Lower lobe of right lung (tissue), 2 donors: ENCODE measurements around the gene AHCYL1. TPM values are rescaled to one million over a fixed set of nuclear protein-coding genes. Genes with fewer than 3 reads are reported as not detected.

ENCODE experiments used
- ATAC-seq, 2 donors: fragments of 200-7000 bp; cut with Tn5 transposase; one replicate each; pipeline ENCODE4 v1.9.1; 2020 to 2022; ENCODE audit warnings: mild to moderate bottlenecking in 2 of 2, moderate library complexity in 2 of 2
- DNase-seq: peaks from one replicate; pipeline ENCODE4 v3.0.0-alpha.2; 2020
- H3K27ac ChIP-seq: fragments of 200-600 bp; one replicate; pipeline ENCODE4 v1.8.0; 2022
- H3K27me3 ChIP-seq: fragments of 200-600 bp; one replicate; pipeline ENCODE4 v1.8.0; 2022; ENCODE audit warnings: low read depth
- H3K36me3 ChIP-seq: fragments of 200-600 bp; one replicate; pipeline ENCODE4 v1.8.0; 2022; ENCODE audit warnings: mild to moderate bottlenecking
- H3K4me1 ChIP-seq: fragments of 200-600 bp; one replicate; pipeline ENCODE4 v1.8.0; 2022
- H3K4me3 ChIP-seq: fragments of 200-600 bp; one replicate; pipeline ENCODE4 v1.8.0; 2022; ENCODE audit warnings: mild to moderate bottlenecking
- H3K9me3 ChIP-seq: fragments of 200-600 bp; one replicate; pipeline ENCODE4 v1.8.0; 2022
- CTCF ChIP-seq: fragments of 200-600 bp; IDR thresholded peaks from one replicate; pipeline ENCODE4 v1.8.0; 2022; ENCODE audit warnings: antibody characterized with exemption, mild to moderate bottlenecking
- intact Hi-C: fragments of 100-400 bp; cut with DNase I; formaldehyde crosslinking; loops from one replicate; pipeline ENCODE4 v1.11.0; 2022
- total RNA-seq: library from RNA; stranded (reverse); fragmentation: NEBNext Ultra II Directional; extraction: Animal tissue kit (Norgen Biotek cat#: 25700); gene quantifications from one replicate; pipeline ENCODE4 v1.2.1, GENCODE V29; 2021
- donor health status: DM: no; HTN: yes; CAD: no; lungs with severe emphysema.

The AHCYL1 gene
- total RNA-seq, 1 donor from 2014 or later = 83.9 TPM

- peaks cover 29% of the 10 kb centered on the region for H3K4me1 ChIP-seq
- H3K27ac ChIP-seq = no peak overlapping the region
- peaks cover 15% of the 10 kb centered on the region for H3K36me3 ChIP-seq
- intact Hi-C loops = no loop called here
- no peaks in the 10 kb centered on the region for H3K9me3 ChIP-seq
- no peak for ATAC-seq
- H3K4me3 ChIP-seq = no peak overlapping the region
- no peak for TF ChIP-seq CTCF
- DNase-seq = no peak
- H3K27me3 ChIP-seq = no peaks in the 10 kb centered on the region
Measured at GRCh38 chr1:109997204-109997866, 12.8 kb downstream of the AHCYL1 start.

GRCh38 chr1:109997867-109998229, 13.3 kb downstream of the AHCYL1 start:
- Histone ChIP-seq H3K4me3 (no peak overlapping the region), H3K27me3 (no peaks in the 10 kb centered on the region), H3K36me3 (peaks cover 15% of the 10 kb centered on the region), H3K27ac (no peak overlapping the region), H3K4me1 (peaks cover 33% of the 10 kb centered on the region), H3K9me3 (no peaks in the 10 kb centered on the region)
- intact Hi-C loops = no loop called here
- no peak for ATAC-seq
- TF ChIP-seq CTCF = no peak
- no peak for DNase-seq

GRCh38 chr1:110002695-110003094, 18.1 kb downstream of the AHCYL1 start:
- no peak overlapping the region for H3K27ac ChIP-seq
- H3K9me3 ChIP-seq = no peaks in the 10 kb centered on the region
- H3K36me3 ChIP-seq = no peaks in the 10 kb centered on the region
- DNase-seq (no peak), ATAC-seq (no peak)
- H3K4me1 ChIP-seq = peaks cover 47% of the 10 kb centered on the region
- H3K4me3 ChIP-seq = no peak overlapping the region
- intact Hi-C loops = no loop called here
- no peak for TF ChIP-seq CTCF
- H3K27me3 ChIP-seq = no peaks in the 10 kb centered on the region

- Histone ChIP-seq H3K4me3 (peak overlapping the region; percentile 15), H3K27me3 (no peaks in the 10 kb centered on the region), H3K27ac (peak overlapping the region; percentile 64), H3K36me3 (peaks cover 1% of the 10 kb centered on the region), H3K4me1 (peaks cover 47% of the 10 kb centered on the region), H3K9me3 (no peaks in the 10 kb centered on the region)
- intact Hi-C loops = no loop called here
- TF ChIP-seq CTCF = no peak
- ATAC-seq (peak; percentile 93 to 94), DNase-seq (peak; percentile 78)
Measured at GRCh38 chr1:110003747-110004428, 19.3 kb downstream of the AHCYL1 start.

GRCh38 chr1:110004583-110004982, 20.0 kb downstream of the AHCYL1 start:
- ATAC-seq = no peak
- peak overlapping the region; percentile 15 for H3K4me3 ChIP-seq
- H3K36me3 ChIP-seq = peaks cover 8% of the 10 kb centered on the region
- no peaks in the 10 kb centered on the region for H3K9me3 ChIP-seq
- H3K27me3 ChIP-seq = no peaks in the 10 kb centered on the region
- TF ChIP-seq CTCF = no peak
- peaks cover 47% of the 10 kb centered on the region for H3K4me1 ChIP-seq
- intact Hi-C loops = no loop called here
- DNase-seq = no peak
- H3K27ac ChIP-seq = peak overlapping the region; percentile 64
